Panc1 (cell line): ENCODE results near the gene STAB1.

Experiments used
- TF ChIP-seq, protein P1 (sequence below), 2 experiments: IDR thresholded peaks; 2 replicates each; pipeline ENCODE4 v1.6.1; 2011 to 2012; ENCODE audit warnings: low read depth in 2 of 2, control low read depth in 1 of 2, low read length in 1 of 2, mild to moderate bottlenecking in 1 of 2, moderate library complexity in 1 of 2; ENCODE audit not compliant: insufficient read depth in 1 of 2
- TF ChIP-seq, protein P2 (sequence below): fragments of 450-650 bp; IDR thresholded peaks from 2 replicates; pipeline ENCODE4 v1.5.1; 2017; ENCODE audit warnings: mild to moderate bottlenecking

DNA sequence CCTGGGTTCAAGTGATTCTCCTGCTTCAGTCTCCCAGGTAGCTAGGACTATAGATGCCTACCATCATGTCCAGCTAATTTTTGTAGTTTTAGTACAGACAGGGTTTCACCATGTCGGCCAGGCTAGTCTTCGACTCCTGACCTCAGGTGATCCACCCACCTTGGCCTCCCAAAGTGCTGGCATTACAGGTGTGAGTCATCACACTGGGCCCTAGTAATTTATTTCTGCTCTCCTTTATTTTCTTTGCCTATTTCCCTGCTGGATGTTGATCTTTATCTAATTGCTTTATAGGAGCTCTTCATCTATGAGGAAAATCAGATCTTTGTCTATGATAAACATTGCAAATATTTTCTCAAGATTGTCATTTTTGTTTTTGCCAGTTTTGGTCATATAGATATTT, 72.9 kb downstream of the STAB1 start:
- TF ChIP-seq, protein P1, sequence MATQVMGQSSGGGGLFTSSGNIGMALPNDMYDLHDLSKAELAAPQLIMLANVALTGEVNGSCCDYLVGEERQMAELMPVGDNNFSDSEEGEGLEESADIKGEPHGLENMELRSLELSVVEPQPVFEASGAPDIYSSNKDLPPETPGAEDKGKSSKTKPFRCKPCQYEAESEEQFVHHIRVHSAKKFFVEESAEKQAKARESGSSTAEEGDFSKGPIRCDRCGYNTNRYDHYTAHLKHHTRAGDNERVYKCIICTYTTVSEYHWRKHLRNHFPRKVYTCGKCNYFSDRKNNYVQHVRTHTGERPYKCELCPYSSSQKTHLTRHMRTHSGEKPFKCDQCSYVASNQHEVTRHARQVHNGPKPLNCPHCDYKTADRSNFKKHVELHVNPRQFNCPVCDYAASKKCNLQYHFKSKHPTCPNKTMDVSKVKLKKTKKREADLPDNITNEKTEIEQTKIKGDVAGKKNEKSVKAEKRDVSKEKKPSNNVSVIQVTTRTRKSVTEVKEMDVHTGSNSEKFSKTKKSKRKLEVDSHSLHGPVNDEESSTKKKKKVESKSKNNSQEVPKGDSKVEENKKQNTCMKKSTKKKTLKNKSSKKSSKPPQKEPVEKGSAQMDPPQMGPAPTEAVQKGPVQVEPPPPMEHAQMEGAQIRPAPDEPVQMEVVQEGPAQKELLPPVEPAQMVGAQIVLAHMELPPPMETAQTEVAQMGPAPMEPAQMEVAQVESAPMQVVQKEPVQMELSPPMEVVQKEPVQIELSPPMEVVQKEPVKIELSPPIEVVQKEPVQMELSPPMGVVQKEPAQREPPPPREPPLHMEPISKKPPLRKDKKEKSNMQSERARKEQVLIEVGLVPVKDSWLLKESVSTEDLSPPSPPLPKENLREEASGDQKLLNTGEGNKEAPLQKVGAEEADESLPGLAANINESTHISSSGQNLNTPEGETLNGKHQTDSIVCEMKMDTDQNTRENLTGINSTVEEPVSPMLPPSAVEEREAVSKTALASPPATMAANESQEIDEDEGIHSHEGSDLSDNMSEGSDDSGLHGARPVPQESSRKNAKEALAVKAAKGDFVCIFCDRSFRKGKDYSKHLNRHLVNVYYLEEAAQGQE (IDR thresholded peaks at IDR 0.05; ENCODE audit: insufficient read depth in 1 of 2, low read depth in 2 of 2, low read length in 1 of 2): no peak
- TF ChIP-seq, protein P2, sequence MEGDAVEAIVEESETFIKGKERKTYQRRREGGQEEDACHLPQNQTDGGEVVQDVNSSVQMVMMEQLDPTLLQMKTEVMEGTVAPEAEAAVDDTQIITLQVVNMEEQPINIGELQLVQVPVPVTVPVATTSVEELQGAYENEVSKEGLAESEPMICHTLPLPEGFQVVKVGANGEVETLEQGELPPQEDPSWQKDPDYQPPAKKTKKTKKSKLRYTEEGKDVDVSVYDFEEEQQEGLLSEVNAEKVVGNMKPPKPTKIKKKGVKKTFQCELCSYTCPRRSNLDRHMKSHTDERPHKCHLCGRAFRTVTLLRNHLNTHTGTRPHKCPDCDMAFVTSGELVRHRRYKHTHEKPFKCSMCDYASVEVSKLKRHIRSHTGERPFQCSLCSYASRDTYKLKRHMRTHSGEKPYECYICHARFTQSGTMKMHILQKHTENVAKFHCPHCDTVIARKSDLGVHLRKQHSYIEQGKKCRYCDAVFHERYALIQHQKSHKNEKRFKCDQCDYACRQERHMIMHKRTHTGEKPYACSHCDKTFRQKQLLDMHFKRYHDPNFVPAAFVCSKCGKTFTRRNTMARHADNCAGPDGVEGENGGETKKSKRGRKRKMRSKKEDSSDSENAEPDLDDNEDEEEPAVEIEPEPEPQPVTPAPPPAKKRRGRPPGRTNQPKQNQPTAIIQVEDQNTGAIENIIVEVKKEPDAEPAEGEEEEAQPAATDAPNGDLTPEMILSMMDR: no peak
